ENCODE results near the gene TMEM144. TPM values are rescaled to one million over a fixed set of nuclear protein-coding genes. Genes with fewer than 3 reads are reported as not detected.

Gene TMEM144
- total and polyA plus RNA-seq, 4 donors: 0.56 to 2.8 (median 1.6) TPM

DNA sequence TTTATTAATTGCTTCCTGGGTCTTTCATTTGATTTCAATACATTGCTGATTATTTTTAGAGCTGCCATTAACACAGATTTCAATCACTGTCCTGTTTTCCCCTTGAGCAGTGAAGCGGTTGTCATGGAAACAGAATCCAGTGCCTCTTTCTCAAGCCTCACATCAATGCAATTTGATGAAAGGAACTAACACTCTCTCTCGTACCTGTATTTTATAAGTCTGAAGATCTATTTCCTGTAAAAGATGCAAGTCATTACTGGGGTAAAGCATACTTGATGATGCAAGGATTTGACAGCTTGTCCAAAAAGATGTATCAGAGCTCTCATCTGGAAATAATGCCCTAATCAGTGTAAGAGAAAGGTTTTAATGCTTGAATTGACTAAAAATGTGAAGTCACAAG is 19.6 kb upstream of the TMEM144 start (continued):
- TF ChIP-seq, protein P1, sequence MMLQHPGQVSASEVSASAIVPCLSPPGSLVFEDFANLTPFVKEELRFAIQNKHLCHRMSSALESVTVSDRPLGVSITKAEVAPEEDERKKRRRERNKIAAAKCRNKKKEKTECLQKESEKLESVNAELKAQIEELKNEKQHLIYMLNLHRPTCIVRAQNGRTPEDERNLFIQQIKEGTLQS (IDR thresholded peaks at IDR 0.05): no peak
- TF ChIP-seq FOXA1 (IDR thresholded peaks at IDR 0.05) (no peak), TAF1 (conservative IDR thresholded peaks at IDR 0.05) (no peak), GABPA (IDR thresholded peaks at IDR 0.05 in 1 of 2, conservative IDR thresholded peaks at IDR 0.05 in 1 of 2) (no peak)

DNA sequence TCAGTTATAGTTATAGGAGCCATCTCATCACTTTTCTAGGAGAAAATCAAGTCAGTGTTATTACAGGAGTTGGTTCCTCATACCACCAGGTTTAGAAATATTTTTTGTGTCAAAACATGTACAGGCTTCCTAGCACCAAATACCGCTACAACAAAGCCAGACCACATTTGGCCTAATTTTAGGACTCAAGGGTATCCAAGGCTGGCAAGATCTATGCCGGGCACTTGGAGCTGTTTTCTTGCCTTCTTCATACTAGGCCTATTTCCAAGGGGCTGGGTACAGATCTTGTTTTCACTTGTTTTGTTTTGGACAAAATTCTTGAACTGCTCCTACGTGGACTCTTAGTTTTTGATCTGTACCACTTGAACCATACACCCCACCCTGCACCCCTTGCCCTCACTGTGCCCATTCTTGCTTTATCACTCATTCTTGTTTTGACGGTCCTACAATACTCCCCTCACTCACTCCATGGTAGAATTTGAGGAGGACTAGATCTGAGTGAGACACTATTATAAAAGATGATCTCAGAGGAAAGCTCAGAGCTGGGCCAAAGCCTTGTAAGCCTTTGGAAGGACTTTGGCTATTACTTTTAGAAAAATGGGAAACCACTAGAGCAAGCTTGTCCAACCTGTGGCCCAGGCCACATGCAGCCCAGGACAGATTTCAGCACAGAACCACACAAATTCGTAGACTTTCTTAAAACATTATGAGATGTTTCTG is 17.7 kb upstream of the TMEM144 start:
- DNase-seq (ENCODE audit: low spot score): no peak
- Histone ChIP-seq H3K4me3 (ENCODE audit: low read depth in 1 of 3, low read length in 3 of 3) (no peak overlapping the region), H3K27me3 (ENCODE audit: control insufficient read depth in 4 of 4, insufficient read depth in 4 of 4, low read length in 3 of 4) (no peaks in the 10 kb centered on the region), H3K27ac (ENCODE audit: low read depth in 1 of 2, low read length in 2 of 2) (no peak overlapping the region), H3K9ac (ENCODE audit: low read depth in 1 of 2, low read length in 2 of 2) (no peak overlapping the region), H3K9me3 (ENCODE audit: control insufficient read depth in 4 of 4, low read length in 3 of 4) (no peaks in the 10 kb centered on the region), H3K36me3 (ENCODE audit: control insufficient read depth in 4 of 4, insufficient read depth in 3 of 4, low read depth in 1 of 4, low read length in 3 of 4) (peaks cover 0 to 2% (median 0%) of the 10 kb centered on the region in 4 donors), H3K4me1 (ENCODE audit: control insufficient read depth in 4 of 4, insufficient read depth in 4 of 4, low read length in 3 of 4) (no peaks in the 10 kb centered on the region)
- 92% methylated on average over 5 of the region's 5 CpGs for WGBS
- TF ChIP-seq FOXA2 (IDR thresholded peaks at IDR 0.05) (no peak), EGR1 (IDR thresholded peaks at IDR 0.05; ENCODE audit: low read depth in 2 of 2) (no peak), HNF4A (conservative IDR thresholded peaks at IDR 0.05) (no peak), TAF1 (conservative IDR thresholded peaks at IDR 0.05) (no peak), NR2F2 (IDR thresholded peaks at IDR 0.05) (no peak), YY1 (IDR thresholded peaks at IDR 0.05) (no peak), JUND (IDR thresholded peaks at IDR 0.05) (no peak), RAD21 (IDR thresholded peaks at IDR 0.05) (no peak), FOXA1 (IDR thresholded peaks at IDR 0.05) (no peak), SP1 (IDR thresholded peaks at IDR 0.05) (no peak)
- TF ChIP-seq, protein P2, sequence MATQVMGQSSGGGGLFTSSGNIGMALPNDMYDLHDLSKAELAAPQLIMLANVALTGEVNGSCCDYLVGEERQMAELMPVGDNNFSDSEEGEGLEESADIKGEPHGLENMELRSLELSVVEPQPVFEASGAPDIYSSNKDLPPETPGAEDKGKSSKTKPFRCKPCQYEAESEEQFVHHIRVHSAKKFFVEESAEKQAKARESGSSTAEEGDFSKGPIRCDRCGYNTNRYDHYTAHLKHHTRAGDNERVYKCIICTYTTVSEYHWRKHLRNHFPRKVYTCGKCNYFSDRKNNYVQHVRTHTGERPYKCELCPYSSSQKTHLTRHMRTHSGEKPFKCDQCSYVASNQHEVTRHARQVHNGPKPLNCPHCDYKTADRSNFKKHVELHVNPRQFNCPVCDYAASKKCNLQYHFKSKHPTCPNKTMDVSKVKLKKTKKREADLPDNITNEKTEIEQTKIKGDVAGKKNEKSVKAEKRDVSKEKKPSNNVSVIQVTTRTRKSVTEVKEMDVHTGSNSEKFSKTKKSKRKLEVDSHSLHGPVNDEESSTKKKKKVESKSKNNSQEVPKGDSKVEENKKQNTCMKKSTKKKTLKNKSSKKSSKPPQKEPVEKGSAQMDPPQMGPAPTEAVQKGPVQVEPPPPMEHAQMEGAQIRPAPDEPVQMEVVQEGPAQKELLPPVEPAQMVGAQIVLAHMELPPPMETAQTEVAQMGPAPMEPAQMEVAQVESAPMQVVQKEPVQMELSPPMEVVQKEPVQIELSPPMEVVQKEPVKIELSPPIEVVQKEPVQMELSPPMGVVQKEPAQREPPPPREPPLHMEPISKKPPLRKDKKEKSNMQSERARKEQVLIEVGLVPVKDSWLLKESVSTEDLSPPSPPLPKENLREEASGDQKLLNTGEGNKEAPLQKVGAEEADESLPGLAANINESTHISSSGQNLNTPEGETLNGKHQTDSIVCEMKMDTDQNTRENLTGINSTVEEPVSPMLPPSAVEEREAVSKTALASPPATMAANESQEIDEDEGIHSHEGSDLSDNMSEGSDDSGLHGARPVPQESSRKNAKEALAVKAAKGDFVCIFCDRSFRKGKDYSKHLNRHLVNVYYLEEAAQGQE (IDR thresholded peaks at IDR 0.05): no peak
- TF ChIP-seq, protein P1 (IDR thresholded peaks at IDR 0.05): no peak
- TF ChIP-seq, protein P3, sequence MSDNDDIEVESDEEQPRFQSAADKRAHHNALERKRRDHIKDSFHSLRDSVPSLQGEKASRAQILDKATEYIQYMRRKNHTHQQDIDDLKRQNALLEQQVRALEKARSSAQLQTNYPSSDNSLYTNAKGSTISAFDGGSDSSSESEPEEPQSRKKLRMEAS (IDR thresholded peaks at IDR 0.05): no peak

DNA sequence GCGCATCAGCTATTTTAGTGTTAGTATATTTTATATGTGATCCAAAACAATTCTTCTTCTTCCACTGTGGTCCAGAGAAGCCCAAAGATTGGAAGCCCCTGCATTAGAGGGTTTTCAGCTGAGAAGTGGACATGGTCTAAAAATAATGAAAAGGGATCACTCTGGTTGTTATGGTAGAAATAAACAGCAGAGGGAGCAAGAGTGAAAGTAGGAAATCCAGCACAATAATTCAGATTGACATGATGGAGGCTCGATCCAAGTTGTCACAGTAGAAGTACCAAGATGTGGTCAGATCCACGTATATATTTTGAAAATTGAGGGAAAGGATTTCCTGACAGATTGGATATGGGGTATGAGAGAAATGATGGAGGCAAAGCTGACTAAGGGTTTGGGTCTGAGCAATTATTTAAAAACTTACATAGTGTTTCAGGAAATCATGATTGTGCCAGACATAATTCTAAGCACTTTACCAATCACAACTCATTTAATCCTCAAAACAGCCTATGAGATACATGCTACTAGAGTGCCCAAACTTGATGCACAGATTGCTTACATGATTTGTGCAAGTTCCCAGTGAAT is 17.0 kb upstream of the TMEM144 start:
- Histone ChIP-seq H3K4me1 (ENCODE audit: control insufficient read depth in 4 of 4, insufficient read depth in 4 of 4, low read length in 3 of 4) (no peaks in the 10 kb centered on the region), H3K9ac (ENCODE audit: low read depth in 1 of 2, low read length in 2 of 2) (no peak overlapping the region), H3K36me3 (ENCODE audit: control insufficient read depth in 4 of 4, insufficient read depth in 3 of 4, low read depth in 1 of 4, low read length in 3 of 4) (peaks cover 0 to 2% (median 0%) of the 10 kb centered on the region in 4 donors), H3K27me3 (ENCODE audit: control insufficient read depth in 4 of 4, insufficient read depth in 4 of 4, low read length in 3 of 4) (no peaks in the 10 kb centered on the region), H3K4me3 (ENCODE audit: low read depth in 1 of 3, low read length in 3 of 3) (no peak overlapping the region), H3K27ac (ENCODE audit: low read depth in 1 of 2, low read length in 2 of 2) (no peak overlapping the region), H3K9me3 (ENCODE audit: control insufficient read depth in 4 of 4, low read length in 3 of 4) (no peaks in the 10 kb centered on the region)
- TF ChIP-seq FOXA1 (IDR thresholded peaks at IDR 0.05) (no peak), RAD21 (IDR thresholded peaks at IDR 0.05) (peak; percentile 67 to 79)
- TF ChIP-seq, protein P4, sequence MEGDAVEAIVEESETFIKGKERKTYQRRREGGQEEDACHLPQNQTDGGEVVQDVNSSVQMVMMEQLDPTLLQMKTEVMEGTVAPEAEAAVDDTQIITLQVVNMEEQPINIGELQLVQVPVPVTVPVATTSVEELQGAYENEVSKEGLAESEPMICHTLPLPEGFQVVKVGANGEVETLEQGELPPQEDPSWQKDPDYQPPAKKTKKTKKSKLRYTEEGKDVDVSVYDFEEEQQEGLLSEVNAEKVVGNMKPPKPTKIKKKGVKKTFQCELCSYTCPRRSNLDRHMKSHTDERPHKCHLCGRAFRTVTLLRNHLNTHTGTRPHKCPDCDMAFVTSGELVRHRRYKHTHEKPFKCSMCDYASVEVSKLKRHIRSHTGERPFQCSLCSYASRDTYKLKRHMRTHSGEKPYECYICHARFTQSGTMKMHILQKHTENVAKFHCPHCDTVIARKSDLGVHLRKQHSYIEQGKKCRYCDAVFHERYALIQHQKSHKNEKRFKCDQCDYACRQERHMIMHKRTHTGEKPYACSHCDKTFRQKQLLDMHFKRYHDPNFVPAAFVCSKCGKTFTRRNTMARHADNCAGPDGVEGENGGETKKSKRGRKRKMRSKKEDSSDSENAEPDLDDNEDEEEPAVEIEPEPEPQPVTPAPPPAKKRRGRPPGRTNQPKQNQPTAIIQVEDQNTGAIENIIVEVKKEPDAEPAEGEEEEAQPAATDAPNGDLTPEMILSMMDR (IDR thresholded peaks at IDR 0.05; ENCODE audit: low read depth, low read length, missing input control): peak; percentile 55
- DNase-seq (ENCODE audit: low spot score): no peak
- 33% methylated on average over 3 of the region's 3 CpGs for WGBS

Measured in liver (tissue), 9 donors.